ENCODE results near the gene RHOBTB3.

- TF ChIP-seq CTCF (IDR thresholded peaks at IDR 0.05) (no peak), POLR2A (IDR thresholded peaks at IDR 0.05) (no peak), POLR2AphosphoS5 (IDR thresholded peaks at IDR 0.05) (no peak)
Measured at GRCh38 chr5:95725071-95725820, 5.9 kb upstream of the RHOBTB3 start.
